Lung (tissue), 12 donors: Measurements from ENCODE around the gene FAM20B. TPM values are rescaled to one million over a fixed set of nuclear protein-coding genes. Genes with fewer than 3 reads are reported as not detected.

Experiments
- ATAC-seq: fragments of 200-7000 bp; cut with Tn5 transposase; one replicate; pipeline ENCODE4 v1.9.1; 2020; ENCODE audit warnings: moderate number of reproducible peaks; ENCODE audit not compliant: insufficient read depth, low FRiP score
- DNase-seq, 3 donors: peaks; one replicate each; pipeline ENCODE4 v3.0.0-alpha.2; 2013 to 2017
- H3K27ac ChIP-seq, 2 donors: one replicate each; pipeline ENCODE4 v1.5.1; 2013; ENCODE audit warnings: mild to moderate bottlenecking in 2 of 2, moderate library complexity in 2 of 2, control low read depth in 1 of 2, inconsistent platforms in 1 of 2, low read depth in 1 of 2, low read length in 1 of 2
- H3K27me3 ChIP-seq, 3 donors: one replicate each; pipeline ENCODE4 v1.5.1; 2013; ENCODE audit warnings: low read length in 2 of 3; ENCODE audit not compliant: control insufficient read depth in 3 of 3, insufficient read depth in 3 of 3
- H3K36me3 ChIP-seq, 4 donors: one replicate each; pipeline ENCODE4 v1.5.1; 2013; ENCODE audit warnings: low read length in 4 of 4, mild to moderate bottlenecking in 1 of 4, moderate library complexity in 1 of 4; ENCODE audit not compliant: control insufficient read depth in 4 of 4, insufficient read depth in 4 of 4
- H3K4me1 ChIP-seq, 5 donors: one replicate each; pipeline ENCODE4 v1.5.1; 2013; ENCODE audit warnings: low read length in 5 of 5, mild to moderate bottlenecking in 2 of 5, moderate library complexity in 1 of 5; ENCODE audit not compliant: control insufficient read depth in 5 of 5, insufficient read depth in 5 of 5
- H3K4me3 ChIP-seq: one replicate; pipeline ENCODE4 v1.5.1; 2013; ENCODE audit warnings: mild to moderate bottlenecking, control low read depth, moderate library complexity
- H3K9ac ChIP-seq, 2 donors: one replicate each; pipeline ENCODE4 v1.5.1; 2013; ENCODE audit warnings: low read length in 2 of 2, control low read depth in 1 of 2; ENCODE audit not compliant: insufficient read depth in 1 of 2
- H3K9me3 ChIP-seq, 4 donors: one replicate each; pipeline ENCODE4 v1.5.1; 2013; ENCODE audit warnings: low read length in 3 of 4, mild to moderate bottlenecking in 1 of 4, moderate library complexity in 1 of 4; ENCODE audit not compliant: control insufficient read depth in 4 of 4, insufficient read depth in 3 of 4
- CTCF ChIP-seq: IDR thresholded peaks from 2 replicates; pipeline ENCODE4 v1.5.1; 2012; ENCODE audit warnings: mild to moderate bottlenecking; ENCODE audit errors: control extremely low read depth, extremely low read depth
- WGBS, 2 donors: extraction: QIAGEN DNeasy Blood & Tissue Kit; methylation state at CpG; one replicate each; pipeline ENCODE4 v1.1.7; 2013; 5-methylcytosine and 5-hydroxymethylcytosine counted together
- polyA plus RNA-seq, 2 donors: library from polyadenylated mRNA; stranded (reverse); fragments of 200-250 nt; gene quantifications; one replicate each; pipeline ENCODE4 v1.2.1, GENCODE V29; 2013
- total RNA-seq, 2 donors: library from RNA; depleted of rRNA in 1 of 2; stranded (reverse); fragments of >200 nt in 1 of 2; gene quantifications; one replicate each; pipeline ENCODE4 v1.2.1, GENCODE V29; 2014 to 2021
- donor health status: control.
- donor health status: control.
- donor health status: Bipolar disorder and iron deficiency.
- donor health status: healthy.
- donor health status: DM: yes; HTN: yes; CAD: no.

Gene FAM20B
- total and polyA plus RNA-seq, 4 donors = 7.9 to 35.8 (median 19.0) TPM

GRCh38 chr1:179092896-179093461 lies 67.3 kb downstream of the FAM20B start:
- Histone ChIP-seq H3K4me3 (no peak overlapping the region), H3K27me3 (no peaks in the 10 kb centered on the region), H3K4me1 (peaks cover 0 to 22% (median 2%) of the 10 kb centered on the region in 5 donors), H3K9me3 (no peaks in the 10 kb centered on the region), H3K36me3 (peaks cover 8 to 58% (median 23%) of the 10 kb centered on the region in 4 donors), H3K9ac (no peak overlapping the region), H3K27ac (no peak overlapping the region)
- 89 to 92% methylated on average over 9 of the region's 9 CpGs for WGBS, 2 donors
- DNase-seq = no peak
- no peak for TF ChIP-seq CTCF
- ATAC-seq = no peak

- no peak overlapping the region for H3K9ac ChIP-seq
- no peaks in the 10 kb centered on the region for H3K27me3 ChIP-seq
- ATAC-seq (no peak), DNase-seq (peak; percentile 49 to 76 (median 64))
- no peak overlapping the region for H3K27ac ChIP-seq
- no peak overlapping the region for H3K4me3 ChIP-seq
- H3K9me3 ChIP-seq = no peaks in the 10 kb centered on the region
- TF ChIP-seq CTCF = no peak
- 60 to 87% methylated on average over 5 of the region's 5 CpGs for WGBS, 2 donors
- H3K36me3 ChIP-seq = peaks cover 8 to 48% (median 23%) of the 10 kb centered on the region in 4 donors
- peaks cover 0 to 22% (median 2%) of the 10 kb centered on the region in 5 donors for H3K4me1 ChIP-seq
Measured at GRCh38 chr1:179094818-179095217, 69.1 kb downstream of the FAM20B start.

GRCh38 chr1:179095377-179095776 lies 69.7 kb downstream of the FAM20B start:
- H3K27ac ChIP-seq = peak overlapping the region in 1 of 2 donors; percentile 15
- WGBS, 2 donors = 79 to 88% methylated on average over 4 of the region's 4 CpGs
- peaks cover 8 to 47% (median 23%) of the 10 kb centered on the region in 4 donors for H3K36me3 ChIP-seq

More at GRCh38 chr1:179095377-179095776, 69.7 kb downstream of the FAM20B start:
- Histone ChIP-seq H3K27me3 (no peaks in the 10 kb centered on the region), H3K9ac (no peak overlapping the region), H3K4me3 (no peak overlapping the region), H3K9me3 (no peaks in the 10 kb centered on the region), H3K4me1 (peaks cover 0 to 22% (median 2%) of the 10 kb centered on the region in 5 donors)
- no peak for TF ChIP-seq CTCF
- DNase-seq (no peak), ATAC-seq (no peak)
